ENCODE measurements around the gene KIF18B. TPM values are rescaled to one million over a fixed set of nuclear protein-coding genes. Genes with fewer than 3 reads are reported as not detected.

Gene KIF18B
- total and polyA plus RNA-seq, 2 donors (not counting 3 experiments of a cell fraction or from before 2014, with no cell fraction given) = 24.5 to 50.3 TPM

DNA sequence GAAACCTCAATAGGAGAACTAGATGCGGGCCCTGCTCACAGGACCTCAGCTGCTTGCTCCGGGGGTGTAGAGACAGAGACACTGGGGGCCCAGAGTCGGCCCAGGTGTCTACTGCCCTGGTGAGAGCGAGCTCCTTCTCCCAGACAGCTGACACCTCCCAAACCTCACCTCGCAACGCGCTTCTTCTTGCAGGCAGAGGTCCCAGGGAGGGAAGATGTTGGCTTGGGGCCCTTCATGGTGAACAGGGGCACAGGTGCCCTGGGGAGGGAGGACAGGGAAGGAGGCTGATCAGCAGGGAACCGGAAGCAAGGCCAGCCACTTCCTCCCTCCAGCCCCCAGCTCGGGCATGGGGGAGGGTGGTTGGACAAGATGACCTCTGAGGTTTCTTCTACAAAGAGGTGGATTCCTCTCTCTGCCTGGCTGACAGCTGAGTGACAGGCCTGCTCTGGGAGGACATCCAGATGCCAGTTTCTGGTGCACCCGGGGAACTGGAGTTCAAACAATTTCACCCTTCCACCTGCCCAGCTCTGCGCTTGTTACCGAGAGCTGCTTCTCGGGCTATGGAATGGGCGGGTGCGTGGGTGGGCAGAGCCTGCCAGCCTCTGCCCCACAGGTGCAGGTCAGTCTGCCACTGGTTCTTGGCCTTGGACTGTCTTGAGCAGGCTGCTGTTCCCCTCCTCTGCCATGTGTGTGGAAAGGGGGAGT, 20.6 kb downstream of the KIF18B start:
- no peaks in the 10 kb centered on the region for H3K9me3 ChIP-seq (replicated peaks; ENCODE audit: control insufficient read depth, insufficient read depth, low read length)
- no peak overlapping the region for H3K9ac ChIP-seq (replicated peaks; ENCODE audit: extremely low read depth, insufficient read depth, low read length)
- no peaks in the 10 kb centered on the region for H3K79me2 ChIP-seq (ENCODE audit: control insufficient read depth, insufficient read depth, low read length)
- H3K4me3 ChIP-seq (replicated peaks in 1 of 3; ENCODE audit: insufficient read depth in 1 of 3, low read depth in 1 of 3, low read length in 3 of 3) = no peak overlapping the region
- CTCF ChIA-PET = interaction anchor here (1.0 to 1.8 kb wide), 4 partner anchors 19 to 209 kb away, joined by 3 to 6 read pairs (median 3); partner anchors contain the start of gene ACBD4
- DNase-seq (ENCODE audit: low read depth, low spot score) (no peak), FAIRE-seq (no peak)
- no peaks in the 10 kb centered on the region for H3K9me1 ChIP-seq (replicated peaks; ENCODE audit: control insufficient read depth, extremely low read depth, insufficient read depth, low read length)
- BruUV-seq (replicated peaks) = no TSS peak
- TF ChIP-seq EZH2 (IDR thresholded peaks at IDR 0.05; ENCODE audit: borderline replicate concordance, low read depth, low read length, severe bottlenecking) (no peak), POLR2A (IDR thresholded peaks at IDR 0.05; ENCODE audit: low read depth, low read length) (no peak), FOS (IDR thresholded peaks at IDR 0.05; ENCODE audit: borderline replicate concordance, insufficient read depth, low read length) (no peak), JUN (IDR thresholded peaks at IDR 0.05; ENCODE audit: borderline replicate concordance, insufficient read depth, insufficient read length, low read depth) (no peak), POLR2AphosphoS5 (IDR thresholded peaks at IDR 0.05; ENCODE audit: insufficient read depth, low read depth, low read length) (no peak), GATA2 (IDR thresholded peaks at IDR 0.05; ENCODE audit: insufficient read depth, insufficient read length, low read depth, low read length) (no peak), MAX (IDR thresholded peaks at IDR 0.05; ENCODE audit: insufficient read depth, insufficient read length) (no peak), MYC (IDR thresholded peaks at IDR 0.05; ENCODE audit: low read depth, low read length) (no peak)
- TF ChIP-seq, protein P1, sequence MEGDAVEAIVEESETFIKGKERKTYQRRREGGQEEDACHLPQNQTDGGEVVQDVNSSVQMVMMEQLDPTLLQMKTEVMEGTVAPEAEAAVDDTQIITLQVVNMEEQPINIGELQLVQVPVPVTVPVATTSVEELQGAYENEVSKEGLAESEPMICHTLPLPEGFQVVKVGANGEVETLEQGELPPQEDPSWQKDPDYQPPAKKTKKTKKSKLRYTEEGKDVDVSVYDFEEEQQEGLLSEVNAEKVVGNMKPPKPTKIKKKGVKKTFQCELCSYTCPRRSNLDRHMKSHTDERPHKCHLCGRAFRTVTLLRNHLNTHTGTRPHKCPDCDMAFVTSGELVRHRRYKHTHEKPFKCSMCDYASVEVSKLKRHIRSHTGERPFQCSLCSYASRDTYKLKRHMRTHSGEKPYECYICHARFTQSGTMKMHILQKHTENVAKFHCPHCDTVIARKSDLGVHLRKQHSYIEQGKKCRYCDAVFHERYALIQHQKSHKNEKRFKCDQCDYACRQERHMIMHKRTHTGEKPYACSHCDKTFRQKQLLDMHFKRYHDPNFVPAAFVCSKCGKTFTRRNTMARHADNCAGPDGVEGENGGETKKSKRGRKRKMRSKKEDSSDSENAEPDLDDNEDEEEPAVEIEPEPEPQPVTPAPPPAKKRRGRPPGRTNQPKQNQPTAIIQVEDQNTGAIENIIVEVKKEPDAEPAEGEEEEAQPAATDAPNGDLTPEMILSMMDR (IDR thresholded peaks at IDR 0.05; ENCODE audit: extremely low read depth in 1 of 2, insufficient read depth in 1 of 2, low read depth in 1 of 2, low read length in 2 of 2) = no peak
- peaks cover 14 to 16% of the 10 kb centered on the region in 2 experiments for H3K36me3 ChIP-seq (ENCODE audit: control insufficient read depth in 2 of 2, extremely low read depth in 1 of 2, insufficient read depth in 2 of 2, low read length in 2 of 2)
- POLR2A ChIA-PET = interaction anchor here (0.6 kb wide), 1 partner anchor 116 kb away, joined by 3 read pairs; no protein-coding TSS in a partner anchor
- H3K4me1 ChIP-seq (ENCODE audit: control insufficient read depth, extremely low read depth, insufficient read depth, low read length) = no peaks in the 10 kb centered on the region
- H2AFZ ChIP-seq (ENCODE audit: low read depth, low read length) = no peak overlapping the region
- H3K4me2 ChIP-seq (ENCODE audit: insufficient read depth, low read length) = no peak overlapping the region
- intact Hi-C loops (cut with micrococcal nuclease) = no loop called here
- no peaks in the 10 kb centered on the region for H3K27me3 ChIP-seq (ENCODE audit: control insufficient read depth in 2 of 2, insufficient read depth in 2 of 2, low read length in 2 of 2)
- dilution Hi-C loops (cut with MboI; ENCODE audit: extremely low pct_ligation_motif_present, low sequenced_read_pairs) = no loop called here
- no peaks in the 10 kb centered on the region for H4K20me1 ChIP-seq (replicated peaks; ENCODE audit: control insufficient read depth, extremely low read depth, insufficient read depth, low read length)
- no peak overlapping the region for H3K27ac ChIP-seq (ENCODE audit: insufficient read depth, low read depth, low read length)

All from endothelial cell of umbilical vein (primary cell).